MM.1S (cell line): ENCODE results near the gene WNT4.

Experiments
- DNase-seq: peaks from one replicate; pipeline ENCODE4 v3.0.0-alpha.2; 2015
- H2AFZ ChIP-seq: fragments of 300-600 bp; sonication (generic); 2 replicates; pipeline ENCODE4 v1.6.0; 2016; ENCODE audit warnings: antibody characterized with exemption, low read length
- H3F3A ChIP-seq: fragments of 300-600 bp; sonication (generic); 2 replicates; pipeline ENCODE4 v1.6.1; 2016; ENCODE audit warnings: mild to moderate bottlenecking, antibody characterized with exemption, low read length, moderate library complexity, mixed read lengths; ENCODE audit not compliant: insufficient read depth
- H3K27ac ChIP-seq: fragments of 300-600 bp; sonication (generic); 2 replicates; pipeline ENCODE4 v1.5.1; 2016; ENCODE audit warnings: mild to moderate bottlenecking, low read length
- H3K27me3 ChIP-seq: fragments of 300-600 bp; sonication (generic); replicated peaks from 2 replicates; pipeline ENCODE4 v1.6.0; 2016; ENCODE audit warnings: low read length; ENCODE audit not compliant: insufficient read depth
- H3K36me3 ChIP-seq: fragments of 300-600 bp; sonication (generic); replicated peaks from 2 replicates; pipeline ENCODE4 v1.6.1; 2016; ENCODE audit warnings: mild to moderate bottlenecking, low read length, mixed read lengths; ENCODE audit not compliant: insufficient read depth
- H3K4me1 ChIP-seq: fragments of 300-600 bp; sonication (generic); 2 replicates; pipeline ENCODE4 v1.6.1; 2016; ENCODE audit warnings: low read length, mixed read lengths
- H3K4me2 ChIP-seq: fragments of 300-600 bp; sonication (generic); 2 replicates; pipeline ENCODE4 v1.6.0; 2016; ENCODE audit warnings: low read depth, low read length
- H3K4me3 ChIP-seq: fragments of 300-600 bp; sonication (generic); 2 replicates; pipeline ENCODE4 v1.5.1; 2016; ENCODE audit warnings: low read length, mixed read lengths
- H3K79me2 ChIP-seq: fragments of 300-600 bp; sonication (generic); 2 replicates; pipeline ENCODE4 v1.6.1; 2016; ENCODE audit warnings: mixed run types, low read length, mixed read lengths
- H3K9ac ChIP-seq: fragments of 300-600 bp; sonication (generic); 2 replicates; pipeline ENCODE4 v1.6.1; 2016; ENCODE audit warnings: low read length, mixed read lengths
- H3K9me2 ChIP-seq: fragments of 300-600 bp; sonication (generic); replicated peaks from 2 replicates; pipeline ENCODE4 v1.6.1; 2016; ENCODE audit warnings: mild to moderate bottlenecking, low read length, mixed read lengths; ENCODE audit not compliant: insufficient read depth
- H3K9me3 ChIP-seq: fragments of 300-600 bp; sonication (generic); replicated peaks from 2 replicates; pipeline ENCODE4 v1.6.1; 2016; ENCODE audit warnings: mild to moderate bottlenecking, low read length, mixed read lengths; ENCODE audit not compliant: insufficient read depth
- H4K20me1 ChIP-seq: fragments of 300-600 bp; sonication (generic); 2 replicates; pipeline ENCODE4 v1.6.1; 2016; ENCODE audit warnings: mild to moderate bottlenecking, low read length, moderate library complexity, mixed read lengths; ENCODE audit not compliant: insufficient read depth
- EZH2 ChIP-seq: fragments of 300-600 bp; sonication (generic); optimal IDR thresholded peaks from 2 replicates; pipeline ENCODE3; 2017; ENCODE audit warnings: low read depth, mild to moderate bottlenecking, antibody characterized with exemption, low read length, mixed read lengths
- EZH2phosphoT487 ChIP-seq: fragments of 300-600 bp; sonication (generic); IDR thresholded peaks from 2 replicates; pipeline ENCODE4 v1.6.1; 2018; ENCODE audit warnings: antibody characterized with exemption, low read length
- TF ChIP-seq, protein P1 (sequence below): fragments of 300-600 bp; sonication (generic); IDR thresholded peaks from 2 replicates; pipeline ENCODE4 v1.5.1; 2016; ENCODE audit warnings: antibody characterized with exemption, low read length, mixed read lengths

WNT4 gene

DNA sequence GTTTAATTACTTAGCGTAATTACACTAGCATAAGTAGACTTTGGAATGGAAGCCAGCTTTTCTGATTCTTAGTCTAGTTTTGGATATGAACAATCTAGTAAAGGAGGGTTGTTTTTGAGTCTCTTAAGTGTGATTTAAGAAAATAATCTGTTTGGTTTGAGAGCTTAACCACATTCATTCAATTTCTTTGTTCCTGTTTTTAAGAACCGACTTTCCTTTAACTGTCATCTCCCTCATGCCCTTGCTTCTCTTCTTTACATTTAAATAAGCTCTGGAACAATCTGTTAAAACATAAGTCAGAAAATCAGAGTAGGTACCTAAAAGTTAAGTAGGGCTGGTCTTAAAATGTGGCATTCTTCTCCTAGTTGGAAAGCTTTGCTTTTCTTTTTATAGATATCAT, 62.7 kb downstream of the WNT4 start:
- no peak overlapping the region for H3K27ac ChIP-seq
- H3K9ac ChIP-seq, result no peak overlapping the region
- H4K20me1 ChIP-seq, result peaks cover 47% of the 10 kb centered on the region
- H3K79me2 ChIP-seq, result peaks cover 95% of the 10 kb centered on the region
- DNase-seq, result no peak
- no peaks in the 10 kb centered on the region for H3K27me3 ChIP-seq
- peaks cover 4% of the 10 kb centered on the region for H3K4me1 ChIP-seq
- TF ChIP-seq EZH2phosphoT487 (no peak), EZH2 (no peak)
- TF ChIP-seq, protein P1, sequence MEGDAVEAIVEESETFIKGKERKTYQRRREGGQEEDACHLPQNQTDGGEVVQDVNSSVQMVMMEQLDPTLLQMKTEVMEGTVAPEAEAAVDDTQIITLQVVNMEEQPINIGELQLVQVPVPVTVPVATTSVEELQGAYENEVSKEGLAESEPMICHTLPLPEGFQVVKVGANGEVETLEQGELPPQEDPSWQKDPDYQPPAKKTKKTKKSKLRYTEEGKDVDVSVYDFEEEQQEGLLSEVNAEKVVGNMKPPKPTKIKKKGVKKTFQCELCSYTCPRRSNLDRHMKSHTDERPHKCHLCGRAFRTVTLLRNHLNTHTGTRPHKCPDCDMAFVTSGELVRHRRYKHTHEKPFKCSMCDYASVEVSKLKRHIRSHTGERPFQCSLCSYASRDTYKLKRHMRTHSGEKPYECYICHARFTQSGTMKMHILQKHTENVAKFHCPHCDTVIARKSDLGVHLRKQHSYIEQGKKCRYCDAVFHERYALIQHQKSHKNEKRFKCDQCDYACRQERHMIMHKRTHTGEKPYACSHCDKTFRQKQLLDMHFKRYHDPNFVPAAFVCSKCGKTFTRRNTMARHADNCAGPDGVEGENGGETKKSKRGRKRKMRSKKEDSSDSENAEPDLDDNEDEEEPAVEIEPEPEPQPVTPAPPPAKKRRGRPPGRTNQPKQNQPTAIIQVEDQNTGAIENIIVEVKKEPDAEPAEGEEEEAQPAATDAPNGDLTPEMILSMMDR, result no peak
- H3F3A ChIP-seq, result no peaks in the 10 kb centered on the region
- no peak overlapping the region for H3K4me3 ChIP-seq
- H3K36me3 ChIP-seq, result peaks cover 8% of the 10 kb centered on the region; the same call in 1 of the 2 replicates
- no peaks in the 10 kb centered on the region for H3K9me3 ChIP-seq
- no peaks in the 10 kb centered on the region for H3K9me2 ChIP-seq
- H3K4me2 ChIP-seq, result no peak overlapping the region
- no peak overlapping the region for H2AFZ ChIP-seq

- Histone ChIP-seq H3K36me3 (0 out of 2 replicates have a peak, but pooled peaks cover 8% of the 10 kb centered on the region), H3K79me2 (peaks cover 96% of the 10 kb centered on the region), H2AFZ (no peak overlapping the region), H3K4me3 (no peak overlapping the region), H4K20me1 (peaks cover 51% of the 10 kb centered on the region), H3K9me3 (no peaks in the 10 kb centered on the region), H3K4me1 (peaks cover 14% of the 10 kb centered on the region), H3K9ac (no peak overlapping the region), H3K9me2 (no peaks in the 10 kb centered on the region), H3F3A (no peaks in the 10 kb centered on the region), H3K27me3 (no peaks in the 10 kb centered on the region), H3K27ac (no peak overlapping the region), H3K4me2 (no peak overlapping the region)
- DNase-seq, result no peak
- TF ChIP-seq EZH2phosphoT487, result no peak
- no peak for TF ChIP-seq EZH2
- TF ChIP-seq, protein P1, result no peak
Measured at GRCh38 chr1:22078133-22078532, 64.8 kb downstream of the WNT4 start.

GRCh38 chr1:22077728-22078127, 65.2 kb downstream of the WNT4 start:
- Histone ChIP-seq H3K4me1 (peaks cover 14% of the 10 kb centered on the region), H3K27ac (no peak overlapping the region), H3K4me3 (no peak overlapping the region), H4K20me1 (peaks cover 53% of the 10 kb centered on the region), H3K9ac (no peak overlapping the region), H3K9me3 (no peaks in the 10 kb centered on the region), H3K4me2 (no peak overlapping the region), H3F3A (no peaks in the 10 kb centered on the region), H3K27me3 (no peaks in the 10 kb centered on the region), H3K79me2 (peaks cover 99% of the 10 kb centered on the region), H3K36me3 (0 out of 2 replicates have a peak, but pooled peaks cover 8% of the 10 kb centered on the region), H2AFZ (no peak overlapping the region), H3K9me2 (no peaks in the 10 kb centered on the region)
- TF ChIP-seq, protein P1, result no peak
- TF ChIP-seq EZH2phosphoT487 (no peak), EZH2 (no peak)
- DNase-seq, result no peak
